ENCODE data around the gene ASAP3. TPM values are rescaled to one million over a fixed set of nuclear protein-coding genes. Genes with fewer than 3 reads are reported as not detected.
A peak's percentile ranks its signal among the peaks of the same experiment; 100 is the strongest.

Gene ASAP3
- total and polyA plus RNA-seq, 2 of the 13 experiments (the other 11 are each of a cell fraction or from before 2014, with no cell fraction given) = 32.6 to 37.0 TPM

- TF ChIP-seq PTBP1 (IDR thresholded peaks at IDR 0.05; ENCODE audit: low read depth, low read length, poor library complexity, severe bottlenecking) (no peak), ETS1 (CRISPR knock-in tag; IDR thresholded peaks at IDR 0.05) (no peak), KLF15 (CRISPR knock-in tag; IDR thresholded peaks at IDR 0.05; ENCODE audit: borderline replicate concordance) (no peak), CSRNP2 (CRISPR knock-in tag; conservative IDR thresholded peaks at IDR 0.05; ENCODE audit: low read depth) (0 out of 2 replicates have a peak, but pooled peaks have one; percentile 35), JUN (CRISPR knock-in tag; IDR thresholded peaks at IDR 0.05) (peak; percentile 64; the same call in 1 of the 2 replicates), NCOA5 (CRISPR knock-in tag; IDR thresholded peaks at IDR 0.05) (no peak), ZNF790 (CRISPR knock-in tag; IDR thresholded peaks at IDR 0.05; ENCODE audit: borderline replicate concordance) (peak; percentile 81; the same call in 1 of the 2 replicates), ZNF703 (CRISPR knock-in tag; IDR thresholded peaks at IDR 0.05; ENCODE audit: borderline replicate concordance) (no peak), PPARG (CRISPR knock-in tag; conservative IDR thresholded peaks at IDR 0.05) (no peak), KMT2A (CRISPR knock-in tag; IDR thresholded peaks at IDR 0.05) (peak; percentile 26; the same call in 1 of the 2 replicates), NFYB (CRISPR knock-in tag; IDR thresholded peaks at IDR 0.05) (peak; percentile 68), ZSCAN5A (CRISPR knock-in tag; IDR thresholded peaks at IDR 0.05; ENCODE audit: borderline replicate concordance) (no peak), SMARCE1 (IDR thresholded peaks at IDR 0.05; ENCODE audit: borderline replicate concordance) (no peak), ZNF777 (CRISPR knock-in tag; IDR thresholded peaks at IDR 0.05) (peak; percentile 86), ZNF350 (CRISPR knock-in tag; IDR thresholded peaks at IDR 0.05; ENCODE audit: borderline replicate concordance, low read depth) (peak; percentile 30; the same call in 1 of the 2 replicates), ZNF230 (CRISPR knock-in tag; IDR thresholded peaks at IDR 0.05) (peak; percentile 58; the same call in 1 of the 2 replicates), MED1 (CRISPR knock-in tag; IDR thresholded peaks at IDR 0.05) (peak; percentile 23; the same call in 1 of the 2 replicates), ZNF598 (CRISPR knock-in tag; IDR thresholded peaks at IDR 0.05; ENCODE audit: borderline replicate concordance) (no peak; the same call in 1 of the 2 replicates), KLF6 (CRISPR knock-in tag; IDR thresholded peaks at IDR 0.05) (no peak), PATZ1 (CRISPR knock-in tag; IDR thresholded peaks at IDR 0.05) (peak; percentile 77), ARNTL (CRISPR knock-in tag; IDR thresholded peaks at IDR 0.05) (peak; percentile 72; the same call in 1 of the 2 replicates), E2F1 (CRISPR knock-in tag; IDR thresholded peaks at IDR 0.05) (peak; percentile 88)
Measured at GRCh38 chr1:23530747-23531561, 47.0 kb upstream of the ASAP3 start, which contains the start of gene E2F2 (continued).

Measured in HepG2 (cell line).